ENCODE data around the gene KRT81. TPM values are rescaled to one million over a fixed set of nuclear protein-coding genes. Genes with fewer than 3 reads are reported as not detected.

The KRT81 gene
- total RNA-seq, 4 donors from 2014 or later: 0.19 to 0.42 TPM; not detected in 2

DNA sequence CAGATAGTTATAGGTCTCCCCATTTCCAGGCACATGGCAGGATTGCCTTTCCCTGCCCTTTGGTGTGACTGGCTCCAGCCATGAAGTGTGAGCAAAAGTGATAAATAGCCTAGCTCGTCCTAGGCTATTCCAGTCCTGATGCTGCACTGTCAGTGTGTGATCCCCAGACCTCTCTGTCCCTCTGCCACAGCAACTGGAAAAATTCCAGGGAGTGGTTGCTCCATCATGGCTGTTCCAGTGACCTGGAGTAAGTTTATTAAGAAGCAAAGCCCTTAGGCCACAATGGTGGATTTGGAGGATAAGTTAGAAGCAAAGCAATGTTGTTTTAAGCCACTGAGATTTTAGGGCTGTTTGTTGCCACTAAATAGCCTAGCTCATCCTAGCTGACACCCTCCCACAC is 39.7 kb upstream of the KRT81 start:
- DNase-seq (ENCODE audit: extremely low spot score): no peak
- no peak overlapping the region for H3K27ac ChIP-seq (replicated peaks in 1 of 4)
- intact Hi-C loops (cut with DNase I): no loop called here
- no peaks in the 10 kb centered on the region for H3K36me3 ChIP-seq
- TF ChIP-seq, protein P1, sequence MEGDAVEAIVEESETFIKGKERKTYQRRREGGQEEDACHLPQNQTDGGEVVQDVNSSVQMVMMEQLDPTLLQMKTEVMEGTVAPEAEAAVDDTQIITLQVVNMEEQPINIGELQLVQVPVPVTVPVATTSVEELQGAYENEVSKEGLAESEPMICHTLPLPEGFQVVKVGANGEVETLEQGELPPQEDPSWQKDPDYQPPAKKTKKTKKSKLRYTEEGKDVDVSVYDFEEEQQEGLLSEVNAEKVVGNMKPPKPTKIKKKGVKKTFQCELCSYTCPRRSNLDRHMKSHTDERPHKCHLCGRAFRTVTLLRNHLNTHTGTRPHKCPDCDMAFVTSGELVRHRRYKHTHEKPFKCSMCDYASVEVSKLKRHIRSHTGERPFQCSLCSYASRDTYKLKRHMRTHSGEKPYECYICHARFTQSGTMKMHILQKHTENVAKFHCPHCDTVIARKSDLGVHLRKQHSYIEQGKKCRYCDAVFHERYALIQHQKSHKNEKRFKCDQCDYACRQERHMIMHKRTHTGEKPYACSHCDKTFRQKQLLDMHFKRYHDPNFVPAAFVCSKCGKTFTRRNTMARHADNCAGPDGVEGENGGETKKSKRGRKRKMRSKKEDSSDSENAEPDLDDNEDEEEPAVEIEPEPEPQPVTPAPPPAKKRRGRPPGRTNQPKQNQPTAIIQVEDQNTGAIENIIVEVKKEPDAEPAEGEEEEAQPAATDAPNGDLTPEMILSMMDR (IDR thresholded peaks at IDR 0.05): no peak
- TF ChIP-seq EP300 (IDR thresholded peaks at IDR 0.05) (no peak), POLR2A (IDR thresholded peaks at IDR 0.05; ENCODE audit: low read depth) (no peak), POLR2AphosphoS5 (IDR thresholded peaks at IDR 0.05) (no peak)
- H3K4me1 ChIP-seq: peaks cover 0 to 7% (median 2%) of the 10 kb centered on the region in 4 donors
- no CpG with 5 or more reads among the region's 1 CpG for WGBS
- no peaks in the 10 kb centered on the region for H3K27me3 ChIP-seq
- no peak overlapping the region for H3K4me3 ChIP-seq
- H3K9me3 ChIP-seq: peaks cover 0 to 8% (median 4%) of the 10 kb centered on the region in 4 donors

DNA sequence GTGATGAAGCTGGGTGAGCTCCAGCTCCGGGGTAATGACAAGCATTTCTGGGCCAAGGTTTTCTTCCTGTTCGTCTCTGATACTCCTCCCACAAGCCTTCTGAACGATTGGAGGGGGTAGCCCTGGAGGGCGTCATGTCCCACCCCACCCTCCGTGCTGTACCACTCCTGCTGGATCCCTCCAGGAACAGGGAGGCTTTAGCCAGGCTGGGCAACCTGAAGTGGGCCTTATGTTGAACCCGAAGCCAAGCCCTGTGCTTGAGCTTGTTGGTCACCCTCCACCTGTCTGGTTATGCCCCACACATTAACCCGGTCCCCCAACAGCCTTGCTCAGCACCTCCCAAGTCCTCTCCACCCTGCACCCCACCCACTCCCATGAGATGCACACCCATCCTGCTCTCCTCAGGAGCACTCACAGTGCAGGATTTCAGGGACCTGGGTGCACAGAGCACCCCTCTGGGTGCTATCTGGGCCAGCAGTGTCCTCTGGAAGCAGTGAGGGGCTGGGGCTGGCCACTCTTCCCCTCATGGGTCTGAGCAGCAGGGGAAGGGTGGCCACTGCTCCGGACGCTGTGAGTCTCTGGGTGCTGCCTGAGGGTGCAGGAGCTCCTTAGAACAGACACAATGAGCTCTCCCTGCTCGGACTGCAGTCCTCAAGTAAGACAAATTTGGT is 36.6 kb upstream of the KRT81 start:
- no peak overlapping the region for H3K27ac ChIP-seq (replicated peaks in 1 of 4)
- 71% methylated on average over 10 of the region's 10 CpGs for WGBS
- no peak overlapping the region for H3K4me3 ChIP-seq
- intact Hi-C loops (cut with DNase I): loop anchor here (2.0 kb wide), 1 partner anchor 171 kb away; no protein-coding TSS in a partner anchor
- no peak for DNase-seq (ENCODE audit: extremely low spot score)
- peaks cover 0 to 7% (median 2%) of the 10 kb centered on the region in 4 donors for H3K4me1 ChIP-seq
- no peaks in the 10 kb centered on the region for H3K27me3 ChIP-seq
- H3K9me3 ChIP-seq: no peaks in the 10 kb centered on the region
- TF ChIP-seq POLR2A (IDR thresholded peaks at IDR 0.05; ENCODE audit: low read depth) (no peak), EP300 (IDR thresholded peaks at IDR 0.05) (no peak), POLR2AphosphoS5 (IDR thresholded peaks at IDR 0.05) (no peak)
- TF ChIP-seq, protein P1 (IDR thresholded peaks at IDR 0.05): no peak
- H3K36me3 ChIP-seq: no peaks in the 10 kb centered on the region

DNA sequence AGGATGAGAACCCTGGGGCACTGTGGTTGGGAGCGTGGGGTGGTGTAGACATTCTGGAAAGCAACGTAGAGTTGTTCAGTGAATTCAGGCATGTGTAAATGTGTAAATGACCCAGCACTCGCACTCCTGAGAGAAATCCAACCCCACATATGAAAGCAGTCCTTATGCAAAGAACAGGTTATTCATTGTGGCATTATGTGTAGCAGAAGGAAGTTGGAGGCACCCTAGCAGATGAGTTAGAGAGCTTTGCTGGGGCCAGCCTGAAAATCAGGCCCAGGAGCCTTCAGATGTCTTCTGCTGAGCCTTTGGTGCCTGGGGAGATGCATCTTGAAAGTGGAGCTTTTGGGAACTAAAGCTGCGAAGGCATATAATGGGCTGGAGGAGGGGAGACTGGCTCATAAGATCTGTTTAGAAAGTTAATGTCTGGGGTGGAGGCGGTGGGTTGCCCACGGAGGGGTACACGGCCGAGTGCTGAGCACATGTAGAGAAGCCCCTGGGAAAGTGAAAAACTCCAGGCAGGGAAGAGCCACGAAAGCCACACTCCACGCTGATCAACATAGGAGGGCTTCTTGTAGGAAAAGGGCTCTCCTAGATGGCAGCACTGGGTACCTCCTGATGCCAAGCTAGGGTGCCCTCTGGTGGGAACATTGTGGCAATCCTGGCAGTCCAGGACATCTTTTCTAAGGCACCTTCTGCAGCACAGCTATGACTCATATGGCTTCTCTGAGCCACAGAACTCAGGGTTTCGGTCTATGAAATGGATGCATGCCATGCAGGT is 35.9 kb upstream of the KRT81 start:
- DNase-seq (ENCODE audit: extremely low spot score): no peak
- H3K4me1 ChIP-seq: peaks cover 0 to 7% (median 2%) of the 10 kb centered on the region in 4 donors
- TF ChIP-seq POLR2AphosphoS5 (IDR thresholded peaks at IDR 0.05): peak; percentile 51 to 62
- no peak for TF ChIP-seq POLR2A (IDR thresholded peaks at IDR 0.05; ENCODE audit: low read depth)
- TF ChIP-seq, protein P1 (IDR thresholded peaks at IDR 0.05): peak; percentile 77 to 89 (median 79)
- no peak for TF ChIP-seq EP300 (IDR thresholded peaks at IDR 0.05)
- WGBS: 41% methylated on average over 11 of the region's 11 CpGs
- H3K27me3 ChIP-seq: no peaks in the 10 kb centered on the region
- H3K36me3 ChIP-seq: no peaks in the 10 kb centered on the region
- H3K4me3 ChIP-seq: no peak overlapping the region
- intact Hi-C loops (cut with DNase I): loop anchor here (2.0 kb wide), 1 partner anchor 170 kb away; no protein-coding TSS in a partner anchor
- no peak overlapping the region for H3K27ac ChIP-seq (replicated peaks in 1 of 4)
- no peaks in the 10 kb centered on the region for H3K9me3 ChIP-seq

DNA sequence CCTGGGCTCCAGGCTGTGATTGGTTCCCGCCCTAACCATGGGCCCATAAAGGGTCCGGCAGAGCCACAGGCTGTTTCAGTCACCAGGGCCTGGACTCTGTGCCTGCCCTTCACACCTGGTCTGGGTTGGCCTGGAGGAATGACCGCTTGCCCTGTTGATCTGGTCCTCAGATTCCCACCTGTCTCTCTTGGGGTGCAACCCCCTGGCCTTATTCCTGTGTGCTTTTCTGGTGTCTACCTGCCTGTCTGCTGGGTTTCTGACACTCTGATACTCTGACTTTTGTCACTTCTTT is 32.8 kb upstream of the KRT81 start:
- H3K4me3 ChIP-seq: no peak overlapping the region
- H3K36me3 ChIP-seq: no peaks in the 10 kb centered on the region
- no peak for TF ChIP-seq POLR2A (IDR thresholded peaks at IDR 0.05; ENCODE audit: low read depth)
- TF ChIP-seq POLR2AphosphoS5 (IDR thresholded peaks at IDR 0.05): no peak
- TF ChIP-seq EP300 (IDR thresholded peaks at IDR 0.05): no peak
- TF ChIP-seq, protein P1 (IDR thresholded peaks at IDR 0.05): no peak
- peaks cover 0 to 9% (median 4%) of the 10 kb centered on the region in 4 donors for H3K4me1 ChIP-seq
- H3K27ac ChIP-seq (replicated peaks in 1 of 4): no peak overlapping the region
- no peak for DNase-seq (ENCODE audit: extremely low spot score)
- intact Hi-C loops (cut with DNase I): no loop called here
- no CpG with 5 or more reads among the region's 3 CpGs for WGBS
- peaks cover 0 to 28% (median 0%) of the 10 kb centered on the region in 4 donors for H3K27me3 ChIP-seq
- no peaks in the 10 kb centered on the region for H3K9me3 ChIP-seq

Data from esophagus muscularis mucosa (tissue), 4 donors.